HepG2 (cell line): Measurements from ENCODE around the gene TUBGCP6. TPM values are rescaled to one million over a fixed set of nuclear protein-coding genes. Genes with fewer than 3 reads are reported as not detected.

ENCODE experiments used
- ATF3 ChIP-seq: sonication (generic); formaldehyde crosslinking; IDR thresholded peaks from 2 replicates; pipeline ENCODE4 v1.4.0; 2020; ENCODE audit warnings: missing genetic modification reagents
- GMEB1 ChIP-seq: sonication (generic); formaldehyde crosslinking; IDR thresholded peaks from 2 replicates; pipeline ENCODE4 v1.5.1; 2020; ENCODE audit warnings: missing genetic modification reagents, mild to moderate bottlenecking, borderline replicate concordance
- HES4 ChIP-seq: sonication (generic); formaldehyde crosslinking; IDR thresholded peaks from 2 replicates; pipeline ENCODE4 v1.9.0; 2021; ENCODE audit warnings: mild to moderate bottlenecking, missing genetic modification reagents, borderline replicate concordance
- MTF1 ChIP-seq: sonication (generic); formaldehyde crosslinking; IDR thresholded peaks from 2 replicates; pipeline ENCODE4 v1.5.0; 2020; ENCODE audit warnings: missing genetic modification reagents
- MYC ChIP-seq: sonication (generic); formaldehyde crosslinking; IDR thresholded peaks from 2 replicates; pipeline ENCODE4 v1.9.0; 2021; ENCODE audit warnings: missing genetic modification reagents, borderline replicate concordance
- NFIB ChIP-seq: sonication (generic); formaldehyde crosslinking; IDR thresholded peaks from 2 replicates; pipeline ENCODE4 v1.9.0; 2021; ENCODE audit warnings: missing genetic modification reagents, mild to moderate bottlenecking, borderline replicate concordance
- PITX1 ChIP-seq: sonication (generic); formaldehyde crosslinking; IDR thresholded peaks from 2 replicates; pipeline ENCODE4 v1.5.1; 2020; ENCODE audit warnings: mild to moderate bottlenecking, missing genetic modification reagents
- POLR2AphosphoS2 ChIP-seq: IDR thresholded peaks from 2 replicates; pipeline ENCODE4 v1.6.1; 2011; ENCODE audit warnings: low read depth, low read length, improper control_type of control experiment
- RFX5 ChIP-seq: IDR thresholded peaks from 2 replicates; pipeline ENCODE4 v1.6.1; 2011; ENCODE audit warnings: low read depth, low read length, improper control_type of control experiment
- RFXAP ChIP-seq: sonication (generic); formaldehyde crosslinking; IDR thresholded peaks from 2 replicates; pipeline ENCODE4 v1.4.0; 2020; ENCODE audit warnings: missing genetic modification reagents, borderline replicate concordance
- SIN3A ChIP-seq: IDR thresholded peaks from 2 replicates; pipeline ENCODE4 v1.6.1; 2011; ENCODE audit warnings: low read depth, mild to moderate bottlenecking, control low read depth, low read length, borderline replicate concordance
- SMYD3 ChIP-seq: sonication (generic); formaldehyde crosslinking; IDR thresholded peaks from 2 replicates; pipeline ENCODE4 v1.8.1; 2023; ENCODE audit warnings: mild to moderate bottlenecking, missing genetic modification reagents
- SNAPC2 ChIP-seq: sonication (generic); formaldehyde crosslinking; IDR thresholded peaks from 2 replicates; pipeline ENCODE4 v1.8.1; 2022; ENCODE audit warnings: mild to moderate bottlenecking, missing genetic modification reagents
- SP5 ChIP-seq: IDR thresholded peaks from 2 replicates; pipeline ENCODE4 v1.6.1; 2016; ENCODE audit warnings: low read depth, borderline replicate concordance
- TOE1 ChIP-seq: sonication (generic); formaldehyde crosslinking; IDR thresholded peaks from 2 replicates; pipeline ENCODE4 v1.4.0; 2020; ENCODE audit warnings: mild to moderate bottlenecking, missing genetic modification reagents
- XRCC5 ChIP-seq: fragments of 200-400 bp; formaldehyde crosslinking; optimal IDR thresholded peaks from 2 replicates; pipeline ENCODE3; 2017; ENCODE audit warnings: mild to moderate bottlenecking, low read length
- YEATS2 ChIP-seq: sonication (generic); formaldehyde crosslinking; IDR thresholded peaks from 2 replicates; pipeline ENCODE4 v1.4.0; 2020; ENCODE audit warnings: missing genetic modification reagents, borderline replicate concordance
- ZFP37 ChIP-seq: sonication (generic); formaldehyde crosslinking; IDR thresholded peaks from 2 replicates; pipeline ENCODE4 v1.4.0; 2020; ENCODE audit warnings: missing genetic modification reagents, borderline replicate concordance
- ZNF10 ChIP-seq: sonication (generic); formaldehyde crosslinking; IDR thresholded peaks from 2 replicates; pipeline ENCODE4 v1.4.0; 2020; ENCODE audit warnings: mild to moderate bottlenecking, low read depth, missing genetic modification reagents, borderline replicate concordance
- ZNF414 ChIP-seq: sonication (generic); formaldehyde crosslinking; IDR thresholded peaks from 2 replicates; pipeline ENCODE4 v1.5.0; 2020; ENCODE audit warnings: missing genetic modification reagents
- ZNF543 ChIP-seq: sonication (generic); formaldehyde crosslinking; IDR thresholded peaks from 2 replicates; pipeline ENCODE4 v1.4.0; 2020; ENCODE audit warnings: mild to moderate bottlenecking, missing genetic modification reagents
- ZNF703 ChIP-seq: sonication (generic); formaldehyde crosslinking; IDR thresholded peaks from 2 replicates; pipeline ENCODE4 v1.5.1; 2020; ENCODE audit warnings: missing genetic modification reagents, mild to moderate bottlenecking, moderate library complexity, borderline replicate concordance
- ZNF724P ChIP-seq: sonication (generic); formaldehyde crosslinking; IDR thresholded peaks from 2 replicates; pipeline ENCODE4 v1.8.0; 2022; ENCODE audit warnings: missing genetic modification reagents, borderline replicate concordance
- polyA plus RNA-seq, 8 experiments: library from polyadenylated mRNA; depleted of rRNA in 3 of 8; stranded (reverse) in 7 of 8; unstranded in 1 of 8; fragments of >200 nt; fragmentation: Illumina TruSeq in 4 of 8; extraction: Trizol in 4 of 8; gene quantifications; 2 replicates each; pipeline versions ENCODE4 v1.2.1 to v1.2.3, GENCODE V29; 2011 to 2016; ENCODE audit warnings: low read depth in 4 of 8, missing spikeins in 1 of 8, mixed read lengths in 1 of 8; ENCODE audit not compliant: insufficient read depth in 1 of 8
- total RNA-seq, 5 experiments: library from RNA; depleted of rRNA; stranded (reverse); fragments of >200 nt; fragmentation: Illumina TruSeq; extraction: Trizol; gene quantifications; 2 replicates each; pipeline ENCODE4 v1.2.3, GENCODE V29; 2016; ENCODE audit warnings: low read depth in 1 of 5
- TF ChIP-seq, protein P1 (sequence below): sonication (generic); formaldehyde crosslinking; IDR thresholded peaks from 2 replicates; pipeline ENCODE4 v1.4.0; 2020; ENCODE audit warnings: mild to moderate bottlenecking, low read depth, missing genetic modification reagents
- TF ChIP-seq, protein P2 (sequence below): sonication (generic); formaldehyde crosslinking; IDR thresholded peaks from 2 replicates; pipeline ENCODE4 v1.4.0; 2020; ENCODE audit warnings: mild to moderate bottlenecking, missing genetic modification reagents, borderline replicate concordance

TUBGCP6 gene
- total and polyA plus RNA-seq, 2 of the 13 experiments (the other 11 are each of a cell fraction or from before 2014, with no cell fraction given): 14.6 to 15.7 TPM

DNA sequence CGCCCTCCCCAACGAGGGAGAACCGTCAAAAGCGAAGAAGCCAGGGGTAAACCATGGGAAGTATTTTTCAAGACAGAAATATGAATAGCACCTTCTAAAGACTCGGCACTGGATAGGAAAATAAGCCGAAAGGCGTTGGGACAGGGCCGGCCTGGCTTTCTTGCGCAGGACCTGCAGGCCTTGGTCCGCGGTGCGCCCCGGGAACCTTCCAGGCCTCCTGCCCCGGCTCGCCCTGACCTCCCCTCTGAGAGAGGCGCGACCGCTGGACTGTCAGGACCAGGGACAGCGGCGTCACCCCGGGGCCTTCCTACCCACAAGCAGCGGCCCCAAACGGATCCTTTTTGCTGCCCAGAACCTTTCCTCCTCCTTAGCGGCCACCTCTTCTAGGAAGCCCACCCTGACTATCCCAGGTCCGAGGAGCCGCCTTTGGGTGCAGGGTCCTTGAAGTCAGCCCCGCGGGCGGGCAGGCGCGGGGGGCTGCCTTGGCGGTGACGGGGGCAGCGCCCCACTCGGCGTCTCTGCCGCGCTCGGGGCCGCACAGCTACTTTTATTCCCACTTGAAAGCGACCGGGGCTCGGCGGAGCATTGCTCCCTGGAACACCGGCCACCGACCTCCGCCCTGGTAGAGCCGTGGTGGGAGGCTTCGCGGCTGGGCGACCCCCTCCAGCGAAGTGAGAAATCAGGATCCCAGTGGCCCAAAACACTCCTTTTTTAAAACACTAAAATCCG is 26.0 kb upstream of the TUBGCP6 start (continued):
- TF ChIP-seq TOE1: no peak
- TF ChIP-seq ZNF543 (CRISPR knock-in tag): peak; percentile 83; the same call in 1 of the 2 replicates
- TF ChIP-seq, protein P1, sequence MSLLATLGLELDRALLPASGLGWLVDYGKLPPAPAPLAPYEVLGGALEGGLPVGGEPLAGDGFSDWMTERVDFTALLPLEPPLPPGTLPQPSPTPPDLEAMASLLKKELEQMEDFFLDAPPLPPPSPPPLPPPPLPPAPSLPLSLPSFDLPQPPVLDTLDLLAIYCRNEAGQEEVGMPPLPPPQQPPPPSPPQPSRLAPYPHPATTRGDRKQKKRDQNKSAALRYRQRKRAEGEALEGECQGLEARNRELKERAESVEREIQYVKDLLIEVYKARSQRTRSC: peak; percentile 78; the same call in 1 of the 2 replicates
- peak; percentile 46; the same call in 1 of the 2 replicates for TF ChIP-seq SNAPC2 (CRISPR knock-in tag)
- no peak for TF ChIP-seq POLR2AphosphoS2
- peak; percentile 35; the same call in 1 of the 2 replicates for TF ChIP-seq MYC (CRISPR knock-in tag)
- TF ChIP-seq, protein P2, sequence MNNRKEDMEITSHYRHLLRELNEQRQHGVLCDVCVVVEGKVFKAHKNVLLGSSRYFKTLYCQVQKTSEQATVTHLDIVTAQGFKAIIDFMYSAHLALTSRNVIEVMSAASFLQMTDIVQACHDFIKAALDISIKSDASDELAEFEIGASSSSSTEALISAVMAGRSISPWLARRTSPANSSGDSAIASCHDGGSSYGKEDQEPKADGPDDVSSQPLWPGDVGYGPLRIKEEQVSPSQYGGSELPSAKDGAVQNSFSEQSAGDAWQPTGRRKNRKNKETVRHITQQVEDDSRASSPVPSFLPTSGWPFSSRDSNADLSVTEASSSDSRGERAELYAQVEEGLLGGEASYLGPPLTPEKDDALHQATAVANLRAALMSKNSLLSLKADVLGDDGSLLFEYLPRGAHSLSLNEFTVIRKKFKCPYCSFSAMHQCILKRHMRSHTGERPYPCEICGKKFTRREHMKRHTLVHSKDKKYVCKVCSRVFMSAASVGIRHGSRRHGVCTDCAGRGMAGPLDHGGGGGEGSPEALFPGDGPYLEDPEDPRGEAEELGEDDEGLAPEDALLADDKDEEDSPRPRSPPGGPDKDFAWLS: no peak
- no peak for TF ChIP-seq ZNF724P (CRISPR knock-in tag)
- no peak for TF ChIP-seq NFIB (CRISPR knock-in tag)
- no peak for TF ChIP-seq GMEB1 (CRISPR knock-in tag)
- no peak for TF ChIP-seq SP5 (CRISPR knock-in tag)
- TF ChIP-seq RFX5: no peak
- no peak for TF ChIP-seq ZNF10 (CRISPR knock-in tag)
- TF ChIP-seq SMYD3 (CRISPR knock-in tag): no peak
- TF ChIP-seq SIN3A: peak; percentile 89; the same call in 1 of the 2 replicates
- TF ChIP-seq MTF1 (CRISPR knock-in tag): peak; percentile 61; the same call in 1 of the 2 replicates
- no peak for TF ChIP-seq ZNF703 (CRISPR knock-in tag)
- peak; percentile 70; the same call in 1 of the 2 replicates for TF ChIP-seq YEATS2
- 0 out of 2 replicates have a peak, but pooled peaks have one; percentile 28 for TF ChIP-seq ATF3 (CRISPR knock-in tag)
- TF ChIP-seq RFXAP (CRISPR knock-in tag): peak; percentile 58; the same call in 1 of the 2 replicates
- TF ChIP-seq HES4 (CRISPR knock-in tag): peak; percentile 95
- peak; percentile 61 for TF ChIP-seq XRCC5
- 0 out of 2 replicates have a peak, but pooled peaks have one; percentile 46 for TF ChIP-seq PITX1 (CRISPR knock-in tag)
- no peak for TF ChIP-seq ZNF414 (CRISPR knock-in tag)
- peak; percentile 96 for TF ChIP-seq ZFP37 (CRISPR knock-in tag)
